ENCODE results near the gene NRAP. TPM values are rescaled to one million over a fixed set of nuclear protein-coding genes. Genes with fewer than 3 reads are reported as not detected.

The NRAP gene
- total RNA-seq, 4 donors from 2014 or later: 811 to 2,339 (median 1,413) TPM

DNA sequence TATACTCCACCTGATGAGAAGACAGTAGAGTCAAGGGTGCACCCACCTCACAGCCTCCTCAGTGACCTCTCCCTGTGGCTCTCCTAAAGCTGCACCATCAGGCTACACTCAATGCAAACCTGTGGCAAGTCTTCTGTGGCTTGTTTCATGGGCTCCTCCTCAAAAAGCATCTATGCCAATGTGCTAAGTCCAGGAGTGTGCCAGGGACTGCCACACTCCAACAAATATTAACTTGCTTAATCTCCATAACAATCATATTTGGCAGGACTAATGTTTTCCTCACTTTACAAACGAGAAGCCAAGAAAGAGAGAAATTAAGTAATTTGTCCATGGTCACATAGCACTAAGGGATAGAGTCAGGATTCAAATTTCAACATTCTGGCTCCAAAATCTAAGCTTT is 11.9 kb downstream of the NRAP start:
- peaks cover 64 to 80% of the 10 kb centered on the region in 2 donors for H3K4me1 ChIP-seq
- in situ Hi-C loops (cut with MboI; ENCODE audit: low sequenced_read_pairs in 4 of 4): no loop called here
- intact Hi-C loops (cut with DNase I; ENCODE audit: low total_unique reads): no loop called here
- H3K27ac ChIP-seq: peak overlapping the region; percentile 81 to 96 (median 96)
- no peak overlapping the region for H3K4me3 ChIP-seq
- H3K9me3 ChIP-seq: no peaks in the 10 kb centered on the region
- peaks cover 0 to 64% of the 10 kb centered on the region in 2 donors for H3K36me3 ChIP-seq
- no peak for ATAC-seq
- DNase-seq: no peak
- TF ChIP-seq CTCF (IDR thresholded peaks at IDR 0.05 in 4 of 5, conservative IDR thresholded peaks at IDR 0.05 in 1 of 5) (no peak), POLR2A (IDR thresholded peaks at IDR 0.05) (no peak)
- H3K27me3 ChIP-seq: no peaks in the 10 kb centered on the region

DNA sequence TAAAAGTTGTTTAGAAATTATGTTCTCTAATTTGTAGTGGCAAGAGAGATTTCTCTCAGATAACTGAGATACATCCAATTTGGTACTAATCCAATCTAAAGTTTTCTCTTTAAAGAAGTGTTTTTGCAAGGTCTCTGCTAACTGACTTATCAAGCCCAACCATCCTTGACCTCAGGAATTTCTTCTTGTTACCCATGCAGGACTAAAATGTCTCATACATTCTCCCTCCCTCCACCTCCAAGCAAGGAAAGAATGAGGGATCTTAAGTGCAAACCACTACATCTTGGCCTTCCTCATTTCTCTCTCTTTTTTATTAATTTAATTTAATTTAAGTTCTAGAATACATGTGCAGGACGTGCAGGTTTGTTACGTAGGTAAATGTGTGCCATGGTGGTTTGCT is 12.8 kb downstream of the NRAP start:
- TF ChIP-seq POLR2A (IDR thresholded peaks at IDR 0.05): no peak
- no peak for TF ChIP-seq CTCF (IDR thresholded peaks at IDR 0.05 in 4 of 5, conservative IDR thresholded peaks at IDR 0.05 in 1 of 5)
- in situ Hi-C loops (cut with MboI; ENCODE audit: low sequenced_read_pairs in 4 of 4): no loop called here
- no peaks in the 10 kb centered on the region for H3K27me3 ChIP-seq
- no peak for DNase-seq
- peaks cover 65 to 76% of the 10 kb centered on the region in 2 donors for H3K4me1 ChIP-seq
- intact Hi-C loops (cut with DNase I; ENCODE audit: low total_unique reads): no loop called here
- peaks cover 0 to 55% of the 10 kb centered on the region in 2 donors for H3K36me3 ChIP-seq
- H3K9me3 ChIP-seq: no peaks in the 10 kb centered on the region
- peak overlapping the region; percentile 81 to 96 (median 96) for H3K27ac ChIP-seq
- ATAC-seq: no peak
- H3K4me3 ChIP-seq: no peak overlapping the region

DNA sequence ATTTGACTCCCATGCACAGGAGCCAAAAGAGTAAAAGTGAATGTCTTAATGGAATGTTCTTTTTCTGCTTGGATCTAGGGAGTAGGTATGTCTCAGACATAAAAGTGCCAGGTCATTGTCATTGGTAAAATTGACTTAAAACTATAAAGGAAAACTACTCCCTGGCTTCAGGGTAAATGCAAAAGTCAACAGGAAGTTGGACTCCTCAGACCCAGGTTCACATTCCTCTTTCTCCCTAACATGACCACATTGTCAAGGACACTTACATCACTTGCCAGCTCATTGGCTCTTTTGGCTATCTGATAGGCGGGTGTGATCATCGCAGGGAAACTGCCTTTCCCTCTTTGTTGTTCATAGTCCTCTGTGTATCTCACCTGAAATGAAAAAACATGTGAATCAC is 13.7 kb downstream of the NRAP start:
- H3K27me3 ChIP-seq: no peaks in the 10 kb centered on the region
- no peak for TF ChIP-seq CTCF (IDR thresholded peaks at IDR 0.05 in 4 of 5, conservative IDR thresholded peaks at IDR 0.05 in 1 of 5)
- no peak for TF ChIP-seq POLR2A (IDR thresholded peaks at IDR 0.05)
- DNase-seq (no peak), ATAC-seq (no peak)
- H3K4me3 ChIP-seq: no peak overlapping the region
- intact Hi-C loops (cut with DNase I; ENCODE audit: low total_unique reads) (no loop called here), in situ Hi-C loops (cut with MboI; ENCODE audit: low sequenced_read_pairs in 4 of 4) (no loop called here)
- H3K27ac ChIP-seq: peak overlapping the region; percentile 81 to 96 (median 96)
- H3K9me3 ChIP-seq: no peaks in the 10 kb centered on the region
- H3K4me1 ChIP-seq: peaks cover 59 to 75% of the 10 kb centered on the region in 2 donors
- peaks cover 0 to 54% of the 10 kb centered on the region in 2 donors for H3K36me3 ChIP-seq

DNA sequence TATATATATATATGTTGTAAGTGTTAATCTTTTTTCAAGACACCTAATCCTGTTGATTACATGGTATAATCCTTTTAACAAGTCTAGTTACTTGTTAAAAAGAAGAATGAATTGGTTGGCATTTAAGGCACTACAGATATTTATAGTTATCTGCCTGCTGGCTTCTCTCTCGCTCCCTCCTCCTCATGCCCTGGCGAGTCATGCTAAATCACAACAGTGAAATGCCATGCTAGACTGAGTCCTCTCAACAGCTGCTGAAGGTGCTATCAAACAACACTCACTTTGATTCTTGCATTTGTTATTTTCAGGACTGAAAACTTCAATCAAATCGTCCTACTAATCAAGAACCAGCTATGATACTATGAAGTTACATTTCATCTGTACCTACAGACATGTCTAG is 15.4 kb downstream of the NRAP start:
- TF ChIP-seq POLR2A (IDR thresholded peaks at IDR 0.05) (no peak), CTCF (IDR thresholded peaks at IDR 0.05 in 4 of 5, conservative IDR thresholded peaks at IDR 0.05 in 1 of 5) (no peak)
- ATAC-seq (peak; percentile 82 to 86), DNase-seq (peak; percentile 61 to 81)
- no peak overlapping the region for H3K4me3 ChIP-seq
- in situ Hi-C loops (cut with MboI; ENCODE audit: low sequenced_read_pairs in 4 of 4) (no loop called here), intact Hi-C loops (cut with DNase I; ENCODE audit: low total_unique reads) (no loop called here)
- peak overlapping the region; percentile 81 to 96 (median 96) for H3K27ac ChIP-seq
- H3K27me3 ChIP-seq: no peaks in the 10 kb centered on the region
- peaks cover 65 to 74% of the 10 kb centered on the region in 2 donors for H3K4me1 ChIP-seq
- H3K9me3 ChIP-seq: no peaks in the 10 kb centered on the region
- H3K36me3 ChIP-seq: peaks cover 0 to 64% of the 10 kb centered on the region in 2 donors

DNA sequence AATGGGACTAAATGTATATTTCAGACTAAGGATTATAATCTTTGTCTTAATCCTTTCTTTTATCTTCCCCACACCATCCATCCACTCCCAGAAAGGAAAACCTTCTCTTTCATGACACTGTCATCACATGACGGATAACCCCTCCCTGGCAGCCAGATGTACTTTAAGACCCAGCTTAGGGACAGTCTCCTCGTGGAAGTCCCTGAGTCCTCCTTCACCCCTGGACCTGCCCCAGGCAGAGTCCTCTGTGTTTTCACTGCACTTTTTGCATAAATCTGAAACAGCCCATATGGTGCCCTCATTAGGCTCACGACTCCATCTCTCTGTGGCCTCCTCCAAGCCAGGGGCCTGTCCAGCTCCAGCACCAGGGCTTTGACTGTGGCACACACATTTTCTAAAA is 16.0 kb downstream of the NRAP start:
- no peak for ATAC-seq
- Histone ChIP-seq H3K36me3 (peaks cover 0 to 61% of the 10 kb centered on the region in 2 donors), H3K4me3 (no peak overlapping the region), H3K4me1 (peaks cover 65 to 75% of the 10 kb centered on the region in 2 donors), H3K27ac (peak overlapping the region; percentile 81 to 96 (median 96)), H3K27me3 (no peaks in the 10 kb centered on the region), H3K9me3 (no peaks in the 10 kb centered on the region)
- TF ChIP-seq POLR2A (IDR thresholded peaks at IDR 0.05) (no peak), CTCF (IDR thresholded peaks at IDR 0.05 in 4 of 5, conservative IDR thresholded peaks at IDR 0.05 in 1 of 5) (no peak)
- in situ Hi-C loops (cut with MboI; ENCODE audit: low sequenced_read_pairs in 4 of 4) (no loop called here), intact Hi-C loops (cut with DNase I; ENCODE audit: low total_unique reads) (no loop called here)
- DNase-seq: no peak
